AG04449 (cell line): ENCODE measurements around the gene EMSY.

ENCODE experiments used
- CTCF ChIA-PET: fragments of 350-600 bp; formaldehyde crosslinking; extraction: SDS; loops from one replicate; lab custom pipeline; 2021; ENCODE audit warnings: antibody characterized with exemption; lab: Yijun Ruan, JAX
- POLR2A ChIA-PET: fragments of 400-600, 350-600 bp; formaldehyde crosslinking; extraction: SDS; loops from one replicate; lab custom pipeline; 2020; ENCODE audit warnings: antibody characterized with exemption, inconsistent platforms; lab: Yijun Ruan, JAX
- DNase-seq: peaks from one replicate; pipeline ENCODE4 v3.0.0-alpha.2; 2010; ENCODE audit warnings: low read depth, low spot score
- H3K4me3 ChIP-seq: 2 replicates; pipeline ENCODE4 v1.5.1; 2011; ENCODE audit warnings: low read depth, mild to moderate bottlenecking, control low read depth, low read length
- CTCF ChIP-seq: IDR thresholded peaks from one replicate; pipeline ENCODE4 v1.5.1; 2011; ENCODE audit warnings: mild to moderate bottlenecking, moderate library complexity, low read length, control low read depth, inconsistent platforms; ENCODE audit not compliant: insufficient read depth; ENCODE audit errors: missing control alignments

EMSY gene

GRCh38 chr11:76574879-76575278 is 130.1 kb downstream of the EMSY start:
- POLR2A ChIA-PET, result no interaction called here
- H3K4me3 ChIP-seq, result no peak overlapping the region
- TF ChIP-seq CTCF, result no peak
- no peak for DNase-seq
- CTCF ChIA-PET, result no interaction called here

GRCh38 chr11:76577226-76577920 is 132.6 kb downstream of the EMSY start:
- CTCF ChIA-PET, result interaction anchor here (0.9 to 1.9 kb wide), 6 partner anchors 12 to 145 kb away, joined by 3 to 8 read pairs (median 4); no protein-coding TSS in a partner anchor
- H3K4me3 ChIP-seq, result no peak overlapping the region
- TF ChIP-seq CTCF, result no peak
- DNase-seq, result peak; percentile 80
- POLR2A ChIA-PET, result no interaction called here

GRCh38 chr11:76577921-76578653 is 133.3 kb downstream of the EMSY start:
- H3K4me3 ChIP-seq, result no peak overlapping the region
- no peak for DNase-seq
- TF ChIP-seq CTCF, result no peak
- CTCF ChIA-PET, result interaction anchor here (0.9 to 1.9 kb wide), 7 partner anchors 13 to 144 kb away, joined by 3 to 8 read pairs (median 4); no protein-coding TSS in a partner anchor
- POLR2A ChIA-PET, result no interaction called here

GRCh38 chr11:76578654-76579055 is 133.8 kb downstream of the EMSY start:
- H3K4me3 ChIP-seq, result no peak overlapping the region
- TF ChIP-seq CTCF, result no peak
- ChIA-PET POLR2A (no interaction called here), CTCF (interaction anchor here (1.7 kb wide), 2 partner anchors 104 to 144 kb away, joined by 4 to 5 read pairs; no protein-coding TSS in a partner anchor)
- DNase-seq, result no peak

GRCh38 chr11:76579056-76579751 is 134.4 kb downstream of the EMSY start:
- no peak for DNase-seq
- TF ChIP-seq CTCF, result no peak
- ChIA-PET POLR2A (no interaction called here), CTCF (interaction anchor here (1.4 to 1.7 kb wide), 3 partner anchors 11 to 143 kb away, joined by 4 to 5 read pairs (median 4); no protein-coding TSS in a partner anchor)
- no peak overlapping the region for H3K4me3 ChIP-seq
